ENCODE measurements around the gene SLC7A6.

SLC7A6 gene

DNA sequence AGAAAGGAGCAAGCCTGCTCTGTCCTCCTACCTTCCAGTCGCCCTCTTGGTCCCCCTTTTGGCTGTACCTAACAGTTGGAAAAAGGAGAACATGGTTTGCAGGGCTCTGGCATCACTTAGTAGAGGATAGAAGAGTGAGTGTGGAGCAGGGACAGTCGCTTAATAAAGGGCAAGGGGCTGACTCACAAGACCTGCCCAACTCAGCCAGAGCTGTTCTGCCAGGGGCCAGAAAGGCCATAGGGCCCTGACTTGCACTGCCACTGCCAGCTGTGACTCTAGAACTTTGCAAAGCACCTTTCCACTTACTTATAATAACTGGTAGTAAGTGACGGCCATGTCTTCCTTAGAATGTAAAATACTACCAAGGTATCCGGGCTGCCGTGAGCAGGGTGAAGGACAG is 60.0 kb downstream of the SLC7A6 start:
- no peaks in the 10 kb centered on the region for H3K79me2 ChIP-seq (ENCODE audit: control insufficient read depth, insufficient read depth, low read length)
- no peak overlapping the region for H4K8ac ChIP-seq (ENCODE audit: low read depth, low read length)
- no peak overlapping the region for H3K9ac ChIP-seq (ENCODE audit: low read length)
- no peaks in the 10 kb centered on the region for H3K79me1 ChIP-seq (ENCODE audit: low read length)
- no peak overlapping the region for H3K56ac ChIP-seq (ENCODE audit: low read length)
- no peak overlapping the region for H3K18ac ChIP-seq (ENCODE audit: low read length)
- H3K27ac ChIP-seq (ENCODE audit: low read depth, low read length): no peak overlapping the region
- H2BK15ac ChIP-seq (replicated peaks; ENCODE audit: low read depth): no peak overlapping the region
- H3K23ac ChIP-seq (ENCODE audit: low read length): no peak overlapping the region
- no peak overlapping the region for H3K4me3 ChIP-seq (ENCODE audit: low read length)
- no peak overlapping the region for H4K5ac ChIP-seq (ENCODE audit: low read length)
- no peaks in the 10 kb centered on the region for H3K4me1 ChIP-seq (ENCODE audit: control insufficient read depth, low read depth, low read length)
- no peaks in the 10 kb centered on the region for H3K27me3 ChIP-seq (ENCODE audit: insufficient read depth, low read length, poor library complexity)
- no peak overlapping the region for H3K4ac ChIP-seq (ENCODE audit: low read depth, low read length)
- no peak overlapping the region for H2BK120ac ChIP-seq (ENCODE audit: low read depth, low read length)
- peaks cover 9% of the 10 kb centered on the region for H3K36me3 ChIP-seq (ENCODE audit: control insufficient read depth, insufficient read depth, low read length)
- no CpG with 5 or more reads among the region's 5 CpGs for WGBS (ENCODE audit: extremely low coverage, insufficient coverage, low lambda C conversion rate)
- DNase-seq: no peak
- no peak overlapping the region for H3K4me2 ChIP-seq (ENCODE audit: low read length)
- no peak overlapping the region for H2AK5ac ChIP-seq (ENCODE audit: low read length)
- no peak overlapping the region for H2BK5ac ChIP-seq (ENCODE audit: low read length)

DNA sequence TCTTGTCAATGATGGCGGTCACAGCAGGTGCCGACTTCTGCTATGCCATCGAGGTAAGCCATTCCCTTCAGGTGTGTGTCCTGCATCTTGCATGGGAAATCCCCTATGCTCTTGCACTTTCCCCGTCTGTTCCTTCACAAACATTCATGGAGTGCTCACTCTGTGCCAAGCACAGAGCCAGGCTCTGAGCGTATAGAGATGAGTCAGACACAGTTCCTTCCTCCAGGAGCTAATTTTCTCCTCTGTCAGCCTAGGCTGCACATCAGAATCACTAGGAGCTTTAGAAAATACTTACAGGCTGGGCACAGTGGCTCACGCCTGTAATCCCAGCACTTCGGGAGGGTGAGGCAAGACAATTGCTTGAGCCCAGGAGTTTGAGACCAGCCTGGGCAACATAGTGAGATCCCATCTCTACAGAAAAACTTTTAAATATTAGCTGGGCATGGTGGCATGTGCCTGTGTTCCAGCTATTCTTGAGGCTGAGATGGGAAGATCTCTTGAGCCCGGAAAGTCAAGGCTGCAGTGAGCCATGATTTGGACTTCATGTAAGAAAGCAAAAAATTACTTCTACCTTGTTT is 60.5 kb downstream of the SLC7A6 start:
- H3K27me3 ChIP-seq (ENCODE audit: insufficient read depth, low read length, poor library complexity): no peaks in the 10 kb centered on the region
- DNase-seq: no peak
- no peaks in the 10 kb centered on the region for H3K79me2 ChIP-seq (ENCODE audit: control insufficient read depth, insufficient read depth, low read length)
- no peak overlapping the region for H4K5ac ChIP-seq (ENCODE audit: low read length)
- no peak overlapping the region for H3K27ac ChIP-seq (ENCODE audit: low read depth, low read length)
- no peak overlapping the region for H3K18ac ChIP-seq (ENCODE audit: low read length)
- H4K8ac ChIP-seq (ENCODE audit: low read depth, low read length): no peak overlapping the region
- H3K56ac ChIP-seq (ENCODE audit: low read length): no peak overlapping the region
- no peak overlapping the region for H3K4ac ChIP-seq (ENCODE audit: low read depth, low read length)
- H3K36me3 ChIP-seq (ENCODE audit: control insufficient read depth, insufficient read depth, low read length): peaks cover 9% of the 10 kb centered on the region
- no peak overlapping the region for H2AK5ac ChIP-seq (ENCODE audit: low read length)
- H3K4me3 ChIP-seq (ENCODE audit: low read length): no peak overlapping the region
- no peak overlapping the region for H3K4me2 ChIP-seq (ENCODE audit: low read length)
- no peaks in the 10 kb centered on the region for H3K79me1 ChIP-seq (ENCODE audit: low read length)
- H3K4me1 ChIP-seq (ENCODE audit: control insufficient read depth, low read depth, low read length): no peaks in the 10 kb centered on the region
- whole genome bisulfite sequencing (ENCODE audit: extremely low coverage, insufficient coverage, low lambda C conversion rate): no CpG with 5 or more reads among the region's 8 CpGs
- H2BK120ac ChIP-seq (ENCODE audit: low read depth, low read length): no peak overlapping the region
- H3K9ac ChIP-seq (ENCODE audit: low read length): no peak overlapping the region
- H2BK5ac ChIP-seq (ENCODE audit: low read length): no peak overlapping the region
- no peak overlapping the region for H2BK15ac ChIP-seq (replicated peaks; ENCODE audit: low read depth)
- H3K23ac ChIP-seq (ENCODE audit: low read length): no peak overlapping the region

DNA sequence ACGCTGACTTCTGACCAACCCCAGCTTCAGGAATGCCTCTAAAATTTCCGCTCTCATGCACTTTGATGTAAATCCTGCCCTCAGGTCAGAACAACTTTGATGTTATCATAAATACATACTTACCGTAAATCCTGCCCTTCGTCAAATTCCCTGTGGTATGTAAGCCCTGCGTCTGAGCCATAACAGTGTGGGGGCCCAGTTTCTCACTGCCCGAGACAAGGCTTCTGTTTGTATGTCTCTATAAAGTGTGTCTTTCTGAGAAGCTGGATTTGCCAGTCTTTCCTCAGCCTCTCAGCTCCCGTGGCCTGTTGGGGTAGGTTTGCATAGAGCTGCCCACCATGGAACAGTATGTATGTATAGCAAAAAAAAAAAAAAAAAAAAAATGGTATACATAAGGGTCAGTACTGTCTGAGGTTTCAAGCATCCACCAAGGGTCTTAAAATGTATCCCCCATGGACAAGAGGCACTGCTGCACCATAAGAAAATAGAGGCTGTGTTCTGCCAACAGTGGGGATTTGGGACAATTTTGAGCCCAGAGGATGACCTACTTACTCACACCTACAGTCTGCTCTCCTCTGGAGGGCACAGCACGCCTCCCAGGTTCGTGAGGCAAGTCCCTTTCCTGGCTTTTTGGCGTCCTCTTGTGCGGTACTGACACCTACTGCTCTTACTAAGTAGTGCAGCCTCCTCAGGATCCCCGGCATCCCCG is 64.0 kb downstream of the SLC7A6 start:
- Histone ChIP-seq H3K4me1 (ENCODE audit: control insufficient read depth, low read depth, low read length) (no peaks in the 10 kb centered on the region), H3K23ac (ENCODE audit: low read length) (no peak overlapping the region), H3K27ac (ENCODE audit: low read depth, low read length) (peak overlapping the region; percentile 63), H3K18ac (ENCODE audit: low read length) (no peak overlapping the region), H2BK15ac (replicated peaks; ENCODE audit: low read depth) (no peak overlapping the region), H3K27me3 (ENCODE audit: insufficient read depth, low read length, poor library complexity) (no peaks in the 10 kb centered on the region), H3K56ac (ENCODE audit: low read length) (no peak overlapping the region), H3K9ac (ENCODE audit: low read length) (no peak overlapping the region), H2BK120ac (ENCODE audit: low read depth, low read length) (no peak overlapping the region), H2AK5ac (ENCODE audit: low read length) (no peak overlapping the region), H3K79me2 (ENCODE audit: control insufficient read depth, insufficient read depth, low read length) (no peaks in the 10 kb centered on the region), H3K36me3 (ENCODE audit: control insufficient read depth, insufficient read depth, low read length) (peaks cover 7% of the 10 kb centered on the region), H2BK5ac (ENCODE audit: low read length) (no peak overlapping the region), H3K4ac (ENCODE audit: low read depth, low read length) (no peak overlapping the region), H3K79me1 (ENCODE audit: low read length) (no peaks in the 10 kb centered on the region), H4K8ac (ENCODE audit: low read depth, low read length) (no peak overlapping the region), H3K4me3 (ENCODE audit: low read length) (no peak overlapping the region), H3K4me2 (ENCODE audit: low read length) (no peak overlapping the region), H4K5ac (ENCODE audit: low read length) (no peak overlapping the region)
- no CpG with 5 or more reads among the region's 13 CpGs for WGBS (ENCODE audit: extremely low coverage, insufficient coverage, low lambda C conversion rate)
- DNase-seq: peak; percentile 97

- Histone ChIP-seq H3K27me3 (ENCODE audit: insufficient read depth, low read length, poor library complexity) (no peaks in the 10 kb centered on the region), H2AK5ac (ENCODE audit: low read length) (no peak overlapping the region), H3K18ac (ENCODE audit: low read length) (no peak overlapping the region), H3K79me1 (ENCODE audit: low read length) (no peaks in the 10 kb centered on the region), H3K36me3 (ENCODE audit: control insufficient read depth, insufficient read depth, low read length) (peaks cover 6% of the 10 kb centered on the region), H3K79me2 (ENCODE audit: control insufficient read depth, insufficient read depth, low read length) (no peaks in the 10 kb centered on the region), H3K23ac (ENCODE audit: low read length) (no peak overlapping the region), H3K4me1 (ENCODE audit: control insufficient read depth, low read depth, low read length) (no peaks in the 10 kb centered on the region), H3K4me2 (ENCODE audit: low read length) (no peak overlapping the region), H3K27ac (ENCODE audit: low read depth, low read length) (no peak overlapping the region), H4K8ac (ENCODE audit: low read depth, low read length) (no peak overlapping the region), H2BK5ac (ENCODE audit: low read length) (no peak overlapping the region), H2BK120ac (ENCODE audit: low read depth, low read length) (no peak overlapping the region), H2BK15ac (replicated peaks; ENCODE audit: low read depth) (no peak overlapping the region), H4K5ac (ENCODE audit: low read length) (no peak overlapping the region), H3K56ac (ENCODE audit: low read length) (no peak overlapping the region), H3K4me3 (ENCODE audit: low read length) (no peak overlapping the region), H3K9ac (ENCODE audit: low read length) (no peak overlapping the region), H3K4ac (ENCODE audit: low read depth, low read length) (no peak overlapping the region)
- no CpG with 5 or more reads among the region's 3 CpGs for WGBS (ENCODE audit: extremely low coverage, insufficient coverage, low lambda C conversion rate)
- DNase-seq: peak; percentile 32
Measured at GRCh38 chr16:68328860-68329390, 64.6 kb downstream of the SLC7A6 start.

GRCh38 chr16:68331879-68332410 is 67.6 kb downstream of the SLC7A6 start:
- no peak overlapping the region for H3K18ac ChIP-seq (ENCODE audit: low read length)
- H2AK5ac ChIP-seq (ENCODE audit: low read length): no peak overlapping the region
- no peak overlapping the region for H4K5ac ChIP-seq (ENCODE audit: low read length)
- no CpG with 5 or more reads among the region's 4 CpGs for WGBS (ENCODE audit: extremely low coverage, insufficient coverage, low lambda C conversion rate)
- H3K79me1 ChIP-seq (ENCODE audit: low read length): no peaks in the 10 kb centered on the region
- no peak overlapping the region for H3K4ac ChIP-seq (ENCODE audit: low read depth, low read length)
- no peak overlapping the region for H2BK5ac ChIP-seq (ENCODE audit: low read length)
- H3K23ac ChIP-seq (ENCODE audit: low read length): no peak overlapping the region
- H3K56ac ChIP-seq (ENCODE audit: low read length): no peak overlapping the region
- peak overlapping the region; percentile 33 for H3K27ac ChIP-seq (ENCODE audit: low read depth, low read length)
- no peak overlapping the region for H3K4me3 ChIP-seq (ENCODE audit: low read length)
- H3K4me2 ChIP-seq (ENCODE audit: low read length): no peak overlapping the region
- no peak overlapping the region for H3K9ac ChIP-seq (ENCODE audit: low read length)
- no peak overlapping the region for H2BK15ac ChIP-seq (replicated peaks; ENCODE audit: low read depth)
- DNase-seq: no peak
- H3K4me1 ChIP-seq (ENCODE audit: control insufficient read depth, low read depth, low read length): no peaks in the 10 kb centered on the region
- no peaks in the 10 kb centered on the region for H3K79me2 ChIP-seq (ENCODE audit: control insufficient read depth, insufficient read depth, low read length)
- H3K36me3 ChIP-seq (ENCODE audit: control insufficient read depth, insufficient read depth, low read length): no peaks in the 10 kb centered on the region
- no peak overlapping the region for H2BK120ac ChIP-seq (ENCODE audit: low read depth, low read length)
- no peak overlapping the region for H4K8ac ChIP-seq (ENCODE audit: low read depth, low read length)
- H3K27me3 ChIP-seq (ENCODE audit: insufficient read depth, low read length, poor library complexity): no peaks in the 10 kb centered on the region

All from mesendoderm (in vitro differentiated cells).